Right renal pelvis (tissue), 4 donors: ENCODE data around the gene KRR1. TPM values are rescaled to one million over a fixed set of nuclear protein-coding genes. Genes with fewer than 3 reads are reported as not detected.
"Not testable (repeated sequence)": the region's sequence is repeated elsewhere in the genome, so short reads cannot be mapped to it uniquely, and the experiment has no call there.

Source experiments
- DNase-seq, 4 donors: peaks; one replicate each; pipeline ENCODE4 v3.0.0-alpha.2; 2013; ENCODE audit warnings: low read depth in 4 of 4, low spot score in 3 of 4, missing footprints in 1 of 4
- polyA plus RNA-seq, 4 donors: library from polyadenylated mRNA; unstranded; fragments of 120-200 nt; gene quantifications; one replicate each; pipeline ENCODE4 v1.2.1, GENCODE V29; 2013; ENCODE audit not compliant: insufficient read length in 4 of 4

KRR1 gene
- polyA plus RNA-seq, 4 donors, result 74.6 to 113 (median 95.5) TPM

- peak in 1 of 4 donors; percentile 2 for DNase-seq
These were observed 31.4 kb downstream of the KRR1 start for GRCh38 chr12:75479963-75480461.

GRCh38 chr12:75478116-75478794, 33.2 kb downstream of the KRR1 start:
- DNase-seq, result no peak

- DNase-seq, result no peak
These were observed 34.3 kb downstream of the KRR1 start for GRCh38 chr12:75477137-75477536.

GRCh38 chr12:75476071-75476470, 35.3 kb downstream of the KRR1 start:
- DNase-seq, result no peak

GRCh38 chr12:75474116-75474515, 37.3 kb downstream of the KRR1 start:
- no peak for DNase-seq

- DNase-seq, result no peak
These were observed 39.2 kb downstream of the KRR1 start for GRCh38 chr12:75471902-75472890.

- no peak for DNase-seq
These were observed 51.2 kb downstream of the KRR1 start for GRCh38 chr12:75460204-75460603.

- no peak for DNase-seq
These were observed 51.7 kb downstream of the KRR1 start for GRCh38 chr12:75459755-75460154.

- DNase-seq, result not testable (repeated sequence)
These were observed 53.5 kb downstream of the KRR1 start for GRCh38 chr12:75457866-75458265.

GRCh38 chr12:75457191-75457590, 54.2 kb downstream of the KRR1 start:
- no peak for DNase-seq

GRCh38 chr12:75455839-75456238, 55.6 kb downstream of the KRR1 start:
- DNase-seq, result no peak

- DNase-seq, result no peak
These were observed 58.6 kb downstream of the KRR1 start for GRCh38 chr12:75452675-75453330.

GRCh38 chr12:75447691-75448393, 63.6 kb downstream of the KRR1 start:
- DNase-seq, result no peak

GRCh38 chr12:75446857-75447256, 64.6 kb downstream of the KRR1 start:
- DNase-seq, result no peak

- DNase-seq, result not testable (repeated sequence)
These were observed 66.3 kb downstream of the KRR1 start for GRCh38 chr12:75445137-75445507.

- no peak for DNase-seq
These were observed 66.8 kb downstream of the KRR1 start for GRCh38 chr12:75444429-75445136.

GRCh38 chr12:75443709-75444108, 67.7 kb downstream of the KRR1 start:
- no peak for DNase-seq

GRCh38 chr12:75442454-75442853, 69.0 kb downstream of the KRR1 start:
- not testable (repeated sequence) for DNase-seq

GRCh38 chr12:75441687-75442449, 69.5 kb downstream of the KRR1 start:
- DNase-seq, result not testable (repeated sequence)
